HCT116 (cell line): ENCODE data around the gene FHOD1. TPM values are rescaled to one million over a fixed set of nuclear protein-coding genes. Genes with fewer than 3 reads are reported as not detected.

Source experiments
- ATAC-seq: fragments of 200-7000 bp; cut with Tn5 transposase; 2 replicates; pipeline ENCODE4 v1.9.1; 2020; ENCODE audit warnings: mild to moderate bottlenecking, moderate library complexity
- BruUV-seq: library from RNA; stranded (reverse); fragments of 400-500 nt; replicated peaks from 2 replicates; lab custom pipeline; 2021; lab: Mats Ljungman, UMichigan
- CTCF ChIA-PET: fragments of 300-600 bp; sonication (Branson Sonifier 250); formaldehyde crosslinking; loops from one replicate; lab custom pipeline; 2021; ENCODE audit warnings: antibody characterized with exemption; lab: Charles Lee
- POLR2A ChIA-PET: fragments of 300-600, 350-600 bp; sonication (Branson Sonifier 250); formaldehyde crosslinking; loops from one replicate; lab custom pipeline; 2021; ENCODE audit warnings: antibody characterized with exemption; lab: Charles Lee
- RAD21 ChIA-PET, 2 experiments: fragments of 300-600 bp; sonication (Branson Sonifier 250); formaldehyde crosslinking; loops; one replicate each; lab custom pipeline; 2023; ENCODE audit warnings: low total read pairs in 2 of 2; ENCODE audit not compliant: uncharacterized antibody in 2 of 2, unreplicated experiment in 2 of 2, low non-redundant PET in 1 of 2; lab: Charles Lee
- DNase-seq: peaks from one replicate; pipeline ENCODE4 v3.0.0-alpha.2; 2010; ENCODE audit warnings: low read depth, low spot score
- H2AFZ ChIP-seq: fragments of 200-600 bp; shearing (Covaris generic), sonication (generic); 2 replicates; pipeline ENCODE4 v1.6.1; 2017; ENCODE audit warnings: low read depth, mixed run types, mixed read lengths, antibody characterized with exemption, low read length; ENCODE audit not compliant: poor library complexity, severe bottlenecking
- H3K27ac ChIP-seq: 2 replicates; pipeline ENCODE4 v1.5.1; 2012; ENCODE audit warnings: low read depth, low read length
- H3K27me3 ChIP-seq: fragments of 200-600 bp; sonication (generic); 2 replicates; pipeline ENCODE4 v1.6.1; 2016; ENCODE audit warnings: mixed run types, low read length, mixed read lengths; ENCODE audit not compliant: insufficient read depth
- H3K36me3 ChIP-seq, 2 experiments: fragments of 200-500 bp in 1 of 2; fragments of 200-600 bp in 1 of 2; sonication (Bioruptor generic) in 1 of 2; sonication (generic) in 1 of 2; 2 replicates each; pipeline versions ENCODE4 v1.5.1 to v1.6.1; 2014 to 2016; ENCODE audit warnings: low read length in 2 of 2, inconsistent platforms in 1 of 2, mixed read lengths in 1 of 2, mixed run types in 1 of 2; ENCODE audit not compliant: insufficient read depth in 2 of 2, control insufficient read depth in 1 of 2
- H3K4me1 ChIP-seq, 2 experiments: fragments of 200-600 bp in 1 of 2; sonication (generic) in 1 of 2; 2 replicates each; pipeline versions ENCODE4 v1.5.1 to v1.6.1; 2012 to 2017; ENCODE audit warnings: low read length in 2 of 2, inconsistent platforms in 1 of 2, mild to moderate bottlenecking in 1 of 2, mixed read lengths in 1 of 2, mixed run types in 1 of 2, moderate library complexity in 1 of 2; ENCODE audit not compliant: insufficient read depth in 2 of 2, control insufficient read depth in 1 of 2
- H3K4me2 ChIP-seq: fragments of 200-600 bp; sonication (generic); 2 replicates; pipeline ENCODE4 v1.6.1; 2017; ENCODE audit warnings: mixed run types, low read length, mixed read lengths
- H3K4me3 ChIP-seq, 2 experiments: fragments of 200-600 bp in 1 of 2; sonication (generic) in 1 of 2; replicated peaks in 1 of 2; 2 replicates each; pipeline ENCODE4 v1.5.1; 2011 to 2016; ENCODE audit warnings: low read length in 2 of 2, control low read depth in 1 of 2, low read depth in 1 of 2, mild to moderate bottlenecking in 1 of 2, mixed read lengths in 1 of 2, mixed run types in 1 of 2
- H3K79me2 ChIP-seq: fragments of 200-600 bp; sonication (generic); 2 replicates; pipeline ENCODE4 v1.6.1; 2017; ENCODE audit warnings: mild to moderate bottlenecking, mixed run types, low read length, moderate library complexity, mixed read lengths; ENCODE audit not compliant: insufficient read depth
- H3K9ac ChIP-seq: fragments of 200-600 bp; sonication (generic); 2 replicates; pipeline ENCODE4 v1.6.1; 2016; ENCODE audit warnings: low read length, mixed read lengths
- H3K9me2 ChIP-seq: fragments of 200-600 bp; sonication (generic), shearing (Covaris generic); 2 replicates; pipeline ENCODE4 v1.6.1; 2017; ENCODE audit warnings: mixed run types, mild to moderate bottlenecking, moderate library complexity; ENCODE audit not compliant: insufficient read depth
- H3K9me3 ChIP-seq, 2 experiments: fragments of 200-500 bp in 1 of 2; fragments of 200-600 bp in 1 of 2; sonication (Bioruptor generic) in 1 of 2; sonication (generic) in 1 of 2; 2 replicates each; pipeline ENCODE4 v1.6.1; 2014 to 2017; ENCODE audit warnings: low read length in 2 of 2, mixed read lengths in 2 of 2, inconsistent platforms in 1 of 2, low read depth in 1 of 2, mild to moderate bottlenecking in 1 of 2, mixed run types in 1 of 2, moderate library complexity in 1 of 2; ENCODE audit not compliant: control insufficient read depth in 1 of 2, insufficient read depth in 1 of 2
- H4K20me1 ChIP-seq: fragments of 200-600 bp; sonication (generic), shearing (Covaris generic); 2 replicates; pipeline ENCODE4 v1.6.1; 2017; ENCODE audit warnings: mixed run types, mild to moderate bottlenecking, moderate library complexity; ENCODE audit not compliant: insufficient read depth
- ATF3 ChIP-seq: IDR thresholded peaks from 2 replicates; pipeline ENCODE4 v1.6.1; 2012
- CTCF ChIP-seq, 3 experiments: fragments of 200-600 bp in 1 of 3; sonication (generic) in 1 of 3; IDR thresholded peaks in 2 of 3; conservative IDR thresholded peaks in 1 of 3; 2 replicates each; pipeline ENCODE4 v1.5.1; 2012 to 2017; ENCODE audit warnings: low read depth in 2 of 3, low read length in 2 of 3, antibody characterized with exemption in 1 of 3, borderline replicate concordance in 1 of 3, control low read depth in 1 of 3, mild to moderate bottlenecking in 1 of 3, mixed read lengths in 1 of 3, mixed run types in 1 of 3, moderate library complexity in 1 of 3; ENCODE audit not compliant: insufficient read depth in 1 of 3
- EGR1 ChIP-seq: IDR thresholded peaks from 2 replicates; pipeline ENCODE4 v1.6.1; 2012; ENCODE audit warnings: low read depth
- ELF1 ChIP-seq: IDR thresholded peaks from 2 replicates; pipeline ENCODE4 v1.6.1; 2012; ENCODE audit warnings: low read depth, borderline replicate concordance
- EZH2phosphoT487 ChIP-seq: fragments of 200-600 bp; IDR thresholded peaks from 2 replicates; pipeline ENCODE4 v1.6.1; 2018; ENCODE audit warnings: antibody characterized with exemption, borderline replicate concordance
- JUND ChIP-seq: IDR thresholded peaks from 2 replicates; pipeline ENCODE4 v1.6.1; 2012
- MAX ChIP-seq: IDR thresholded peaks from 2 replicates; pipeline ENCODE4 v1.6.1; 2012
- POLR2A ChIP-seq: IDR thresholded peaks from 2 replicates; pipeline ENCODE4 v1.7.0; 2011; ENCODE audit warnings: borderline replicate concordance; ENCODE audit not compliant: insufficient read depth, insufficient read length; ENCODE audit errors: extremely low read depth
- POLR2AphosphoS5 ChIP-seq: IDR thresholded peaks from 2 replicates; pipeline ENCODE4 v1.6.1; 2011; ENCODE audit warnings: mild to moderate bottlenecking, low read depth, low read length, moderate library complexity
- RAD21 ChIP-seq: IDR thresholded peaks from 2 replicates; pipeline ENCODE4 v1.6.1; 2012; ENCODE audit warnings: low read depth, mild to moderate bottlenecking
- REST ChIP-seq: IDR thresholded peaks from 2 replicates; pipeline ENCODE4 v1.6.1; 2012; ENCODE audit warnings: low read depth
- SIN3A ChIP-seq: IDR thresholded peaks from 2 replicates; pipeline ENCODE4 v1.6.1; 2012; ENCODE audit warnings: low read depth
- SP1 ChIP-seq: IDR thresholded peaks from 2 replicates; pipeline ENCODE4 v1.6.1; 2012; ENCODE audit warnings: low read depth
- SRF ChIP-seq: IDR thresholded peaks from 2 replicates; pipeline ENCODE4 v1.6.1; 2012; ENCODE audit warnings: low read depth
- TCF7L2 ChIP-seq: IDR thresholded peaks from 2 replicates; pipeline ENCODE4 v1.7.0; 2011; ENCODE audit warnings: borderline replicate concordance, inconsistent platforms; ENCODE audit not compliant: insufficient read depth, insufficient read length; ENCODE audit errors: extremely low read depth
- ZBTB33 ChIP-seq: IDR thresholded peaks from 2 replicates; pipeline ENCODE4 v1.6.1; 2011; ENCODE audit warnings: mild to moderate bottlenecking, low read length, moderate library complexity; ENCODE audit not compliant: insufficient replicate concordance; ENCODE audit errors: extremely low read depth
- ZFX ChIP-seq: fragments of 450-650 bp; IDR thresholded peaks from 2 replicates; pipeline ENCODE4 v1.6.1; 2017
- intact Hi-C: fragments of 100-400 bp; cut with micrococcal nuclease; formaldehyde crosslinking; loops from 2 replicates; pipeline ENCODE4 v1.10.0; 2022
- total RNA-seq: library from RNA; stranded (reverse); gene quantifications from one replicate; pipeline ENCODE4 v1.2.1, GENCODE V29; 2021; ENCODE audit not compliant: unreplicated experiment

Gene FHOD1
- total RNA-seq, 1 experiment from 2014 or later: 69.2 TPM

- TF ChIP-seq ZBTB33 (no peak), POLR2A (no peak), RAD21 (no peak), JUND (no peak), SIN3A (no peak), ELF1 (no peak), MAX (no peak), SRF (no peak), ZFX (no peak), EGR1 (no peak), POLR2AphosphoS5 (no peak), EZH2phosphoT487 (no peak), SP1 (no peak), REST (no peak), TCF7L2 (no peak), ATF3 (no peak), CTCF (IDR thresholded peaks at IDR 0.05 in 2 of 3, conservative IDR thresholded peaks at IDR 0.05 in 1 of 3; ENCODE audit: borderline replicate concordance in 1 of 3, insufficient read depth in 1 of 3, low read depth in 2 of 3, low read length in 2 of 3) (no peak)
- RAD21 ChIA-PET: no interaction called here
Measured at GRCh38 chr16:67192781-67193361, 54.4 kb downstream of the FHOD1 start.

More at GRCh38 chr16:67192781-67193361, 54.4 kb downstream of the FHOD1 start:
- ATAC-seq (no peak), DNase-seq (no peak)
- H3K79me2 ChIP-seq: peaks cover 53% of the 10 kb centered on the region
- no peaks in the 10 kb centered on the region for H3K9me2 ChIP-seq
- H3K9me3 ChIP-seq: no peaks in the 10 kb centered on the region
- intact Hi-C loops: no loop called here
- H3K9ac ChIP-seq: peak overlapping the region; percentile 85
- ChIA-PET CTCF (interaction anchor here (1.2 kb wide), 1 partner anchor 13 kb away, joined by 3 read pairs; no protein-coding TSS in a partner anchor), POLR2A (no interaction called here)
- H2AFZ ChIP-seq: no peak overlapping the region
- H3K27ac ChIP-seq: peak overlapping the region; percentile 84
- no TSS peak for BruUV-seq
- peaks cover 14 to 26% of the 10 kb centered on the region in 2 experiments; a peak in 3 of 4 replicates for H3K4me1 ChIP-seq
- H4K20me1 ChIP-seq: no peaks in the 10 kb centered on the region; the same call in 1 of the 2 replicates
- peaks cover 24 to 40% of the 10 kb centered on the region in 2 experiments; a peak in 3 of 4 replicates for H3K36me3 ChIP-seq
- peak overlapping the region; percentile 95 for H3K4me2 ChIP-seq
- peak overlapping the region; percentile 87 to 91 for H3K4me3 ChIP-seq
- no peaks in the 10 kb centered on the region for H3K27me3 ChIP-seq
